BE2C (cell line): ENCODE results near the gene RFX6.

ENCODE experiments used
- DNase-seq: peaks from one replicate; pipeline ENCODE4 v3.0.0-alpha.2; 2020
- H3K27me3 ChIP-seq: fragments of 250-450 bp; sonication (Bioruptor Pico); 2 replicates; pipeline ENCODE4 v1.5.1; 2020; ENCODE audit warnings: mild to moderate bottlenecking
- H3K36me3 ChIP-seq: fragments of 250-450 bp; sonication (Bioruptor Pico); 2 replicates; pipeline ENCODE4 v1.5.1; 2020; ENCODE audit warnings: mild to moderate bottlenecking
- H3K4me1 ChIP-seq: fragments of 250-450 bp; sonication (Bioruptor Pico); 2 replicates; pipeline ENCODE4 v1.5.1; 2020
- H3K4me3 ChIP-seq: 2 replicates; pipeline ENCODE4 v1.5.1; 2011; ENCODE audit warnings: low read depth, low read length
- H3K9me3 ChIP-seq: fragments of 250-450 bp; sonication (Bioruptor Pico); 2 replicates; pipeline ENCODE4 v1.5.1; 2020
- CTCF ChIP-seq: IDR thresholded peaks from 2 replicates; pipeline ENCODE4 v1.5.1; 2012; ENCODE audit warnings: mild to moderate bottlenecking, low read depth, low read length

Gene RFX6

GRCh38 chr6:116949964-116950363 lies 72.9 kb downstream of the RFX6 start:
- no peak for DNase-seq
- Histone ChIP-seq H3K36me3 (no peaks in the 10 kb centered on the region), H3K27me3 (peaks cover 2% of the 10 kb centered on the region; the same call in 1 of the 2 replicates), H3K9me3 (no peaks in the 10 kb centered on the region), H3K4me1 (no peaks in the 10 kb centered on the region), H3K4me3 (no peak overlapping the region)
- TF ChIP-seq CTCF, result no peak

- Histone ChIP-seq H3K27me3 (no peaks in the 10 kb centered on the region; the same call in 1 of the 2 replicates), H3K9me3 (no peaks in the 10 kb centered on the region), H3K4me3 (no peak overlapping the region), H3K4me1 (no peaks in the 10 kb centered on the region), H3K36me3 (no peaks in the 10 kb centered on the region)
- no peak for TF ChIP-seq CTCF
- no peak for DNase-seq
Measured at GRCh38 chr6:116954335-116954734, 77.3 kb downstream of the RFX6 start.

- H3K4me3 ChIP-seq, result no peak overlapping the region
- H3K4me1 ChIP-seq, result no peaks in the 10 kb centered on the region
- no peak for TF ChIP-seq CTCF
Measured at GRCh38 chr6:116954938-116955337, 77.9 kb downstream of the RFX6 start.

GRCh38 chr6:116955773-116956172 lies 78.7 kb downstream of the RFX6 start:
- Histone ChIP-seq H3K9me3 (no peaks in the 10 kb centered on the region), H3K4me1 (no peaks in the 10 kb centered on the region), H3K27me3 (no peaks in the 10 kb centered on the region; the same call in 1 of the 2 replicates), H3K4me3 (no peak overlapping the region), H3K36me3 (no peaks in the 10 kb centered on the region)
- no peak for TF ChIP-seq CTCF
- DNase-seq, result no peak

More at GRCh38 chr6:116954938-116955337, 77.9 kb downstream of the RFX6 start:
- Histone ChIP-seq H3K36me3 (no peaks in the 10 kb centered on the region), H3K9me3 (no peaks in the 10 kb centered on the region), H3K27me3 (no peaks in the 10 kb centered on the region; the same call in 1 of the 2 replicates)
- no peak for DNase-seq

- no peak for DNase-seq
- Histone ChIP-seq H3K4me3 (no peak overlapping the region), H3K4me1 (no peaks in the 10 kb centered on the region), H3K9me3 (no peaks in the 10 kb centered on the region), H3K36me3 (no peaks in the 10 kb centered on the region), H3K27me3 (peaks cover 4% of the 10 kb centered on the region)
- no peak for TF ChIP-seq CTCF
Measured at GRCh38 chr6:116963972-116964371, 86.9 kb downstream of the RFX6 start.

GRCh38 chr6:116966675-116967576 lies 89.9 kb downstream of the RFX6 start:
- Histone ChIP-seq H3K4me3 (no peak overlapping the region), H3K9me3 (no peaks in the 10 kb centered on the region), H3K27me3 (peaks cover 4% of the 10 kb centered on the region), H3K4me1 (no peaks in the 10 kb centered on the region), H3K36me3 (no peaks in the 10 kb centered on the region)
- TF ChIP-seq CTCF, result no peak
- DNase-seq, result no peak
